A172 (cell line): ENCODE data around the gene CA6. TPM values are rescaled to one million over a fixed set of nuclear protein-coding genes. Genes with fewer than 3 reads are reported as not detected.
"Not testable (repeated sequence)": the region's sequence is repeated elsewhere in the genome, so short reads cannot be mapped to it uniquely, and the experiment has no call there.

Experiments used
- DNase-seq: peaks from one replicate; pipeline ENCODE4 v3.0.0-alpha.2; 2015; ENCODE audit warnings: low spot score
- total RNA-seq: library from RNA; depleted of rRNA; stranded (reverse); fragments of >200 nt; shearing (Covaris generic); gene quantifications from 2 replicates; pipeline ENCODE4 v1.2.3, GENCODE V29; 2014

Gene CA6
- total RNA-seq, 1 experiment from 2014 or later, result not detected

- no peak for DNase-seq
Observed at GRCh38 chr1:8969937-8970336, 24.3 kb downstream of the CA6 start.

DNA sequence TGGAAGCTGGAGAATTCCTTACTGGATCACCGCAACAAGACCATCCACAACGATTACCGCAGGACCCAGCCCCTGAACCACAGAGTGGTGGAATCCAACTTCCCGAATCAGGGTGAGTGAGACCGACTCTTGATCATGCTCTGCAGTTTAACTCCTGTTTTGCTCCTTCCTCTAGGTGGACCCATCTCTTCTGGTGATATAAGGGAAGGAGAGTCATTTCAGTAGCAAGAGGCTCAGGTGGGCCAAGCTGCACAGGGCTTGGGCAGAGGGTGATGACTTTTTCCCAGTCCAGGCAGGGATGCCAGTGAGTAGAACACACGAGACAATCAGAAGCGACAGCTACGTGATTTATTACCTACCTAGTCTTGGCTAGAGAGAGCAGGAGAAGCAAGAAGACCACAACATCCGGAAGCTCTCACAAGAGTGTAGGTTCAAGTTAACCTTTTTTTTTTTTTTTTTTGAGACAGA lies 25.2 kb downstream of the CA6 start:
- DNase-seq, result no peak

DNA sequence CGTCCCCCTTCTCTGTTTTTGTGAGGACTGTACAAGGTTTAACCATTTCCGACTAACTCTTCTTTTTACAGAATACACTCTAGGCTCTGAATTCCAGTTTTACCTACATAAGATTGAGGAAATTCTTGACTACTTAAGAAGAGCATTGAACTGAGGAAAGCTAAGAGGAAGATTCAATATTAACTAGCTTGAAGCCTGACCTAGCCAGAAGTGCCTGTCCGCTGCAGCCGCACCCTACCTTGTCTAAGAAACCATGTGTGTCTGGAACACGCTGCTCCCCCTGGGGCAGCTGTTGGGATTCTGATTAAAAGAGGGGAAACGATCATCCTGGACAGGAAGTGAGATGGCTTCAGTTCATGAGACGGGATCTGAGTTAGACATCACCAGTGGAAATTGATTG lies 28.9 kb downstream of the CA6 start:
- no peak for DNase-seq

- no peak for DNase-seq
Observed at GRCh38 chr1:8976338-8976737, 30.7 kb downstream of the CA6 start.

DNA sequence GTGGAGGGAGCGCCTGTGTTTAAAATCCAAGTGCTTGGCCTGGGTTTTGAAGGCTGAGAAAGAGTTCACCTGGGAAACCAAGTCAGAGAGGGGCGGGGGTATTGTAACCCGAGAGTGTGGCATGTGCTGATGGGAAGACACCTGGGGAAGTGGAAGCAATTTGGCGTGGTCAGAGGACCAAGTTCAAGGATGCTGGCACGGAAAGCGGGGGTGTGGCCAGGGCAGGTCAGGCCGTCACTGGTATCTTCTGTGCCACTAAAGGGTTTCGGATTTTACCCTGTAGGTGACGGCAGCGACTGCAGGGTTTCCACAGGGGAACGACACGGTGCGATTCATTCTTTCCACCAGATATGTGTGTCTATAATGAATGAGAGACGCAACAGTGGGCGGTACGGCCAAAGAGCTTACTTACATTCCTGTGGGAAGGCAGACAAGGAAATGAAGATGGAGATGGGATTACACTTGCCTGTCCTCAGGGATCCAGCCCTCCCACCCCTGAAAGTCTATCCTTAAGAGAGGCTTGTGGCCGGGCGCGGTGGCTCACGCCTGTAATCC lies 31.3 kb downstream of the CA6 start:
- DNase-seq, result no peak

- DNase-seq, result no peak
Observed at GRCh38 chr1:8980656-8981055, 35.0 kb downstream of the CA6 start.

DNA sequence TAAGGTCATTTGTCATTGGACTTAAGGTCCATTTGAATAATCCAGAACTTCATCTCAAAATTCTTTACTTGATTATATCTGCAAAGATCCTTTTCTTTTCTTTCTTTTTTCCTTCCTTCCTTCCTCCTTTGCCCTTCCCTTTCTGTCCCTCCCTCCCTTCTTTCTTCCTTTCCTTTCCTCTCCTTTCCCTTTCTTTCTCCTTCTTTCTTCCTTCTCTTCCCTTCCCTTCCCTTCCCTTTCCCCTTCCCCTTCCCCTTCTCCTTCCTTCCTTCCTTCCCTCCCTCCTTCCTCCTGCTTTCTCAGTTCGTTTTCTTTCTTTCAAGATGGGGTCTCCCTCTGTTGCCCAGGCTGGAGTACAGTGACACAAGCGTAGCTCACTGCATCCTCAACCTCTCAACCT lies 35.5 kb downstream of the CA6 start:
- no peak for DNase-seq

DNA sequence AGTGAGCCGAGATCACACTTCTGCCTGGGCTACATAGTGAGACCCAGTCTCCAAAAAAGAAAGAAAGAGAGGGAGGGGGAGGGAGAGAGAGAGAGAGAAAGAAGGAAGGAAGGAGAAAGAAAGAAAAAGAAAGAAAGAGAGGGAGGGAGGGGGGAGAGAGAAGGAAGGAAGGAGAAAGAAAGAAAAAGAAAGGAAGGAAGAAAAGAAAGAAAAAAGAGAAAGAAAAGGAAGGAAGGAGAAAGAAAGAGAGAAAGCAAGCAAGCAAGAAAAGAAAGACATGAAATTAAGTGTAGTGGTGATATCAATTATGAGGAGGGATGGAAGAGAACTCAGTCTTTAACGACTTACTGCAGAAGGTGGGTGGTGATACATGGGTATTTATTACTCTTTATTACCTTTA lies 38.5 kb downstream of the CA6 start:
- no peak for DNase-seq

DNA sequence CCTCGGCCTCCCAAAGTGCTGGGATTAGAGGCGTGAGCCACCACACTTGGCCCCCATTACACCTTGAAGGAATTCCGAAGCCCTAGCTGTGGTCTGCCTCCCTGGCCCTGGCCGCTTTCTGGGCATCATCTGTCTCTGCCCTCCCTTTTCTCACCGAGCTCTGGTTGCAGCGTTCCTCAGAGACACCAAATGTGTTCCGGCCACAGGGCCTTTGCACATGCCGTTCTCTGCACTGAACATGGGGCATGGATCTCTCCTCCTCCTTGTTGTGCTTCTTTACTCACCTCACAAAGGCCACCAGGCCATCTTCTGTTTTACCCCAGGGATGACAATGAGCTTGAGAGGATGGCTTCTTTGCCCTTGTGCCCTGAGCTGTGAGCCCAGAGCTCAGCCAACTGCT lies 39.3 kb downstream of the CA6 start:
- DNase-seq, result no peak

DNA sequence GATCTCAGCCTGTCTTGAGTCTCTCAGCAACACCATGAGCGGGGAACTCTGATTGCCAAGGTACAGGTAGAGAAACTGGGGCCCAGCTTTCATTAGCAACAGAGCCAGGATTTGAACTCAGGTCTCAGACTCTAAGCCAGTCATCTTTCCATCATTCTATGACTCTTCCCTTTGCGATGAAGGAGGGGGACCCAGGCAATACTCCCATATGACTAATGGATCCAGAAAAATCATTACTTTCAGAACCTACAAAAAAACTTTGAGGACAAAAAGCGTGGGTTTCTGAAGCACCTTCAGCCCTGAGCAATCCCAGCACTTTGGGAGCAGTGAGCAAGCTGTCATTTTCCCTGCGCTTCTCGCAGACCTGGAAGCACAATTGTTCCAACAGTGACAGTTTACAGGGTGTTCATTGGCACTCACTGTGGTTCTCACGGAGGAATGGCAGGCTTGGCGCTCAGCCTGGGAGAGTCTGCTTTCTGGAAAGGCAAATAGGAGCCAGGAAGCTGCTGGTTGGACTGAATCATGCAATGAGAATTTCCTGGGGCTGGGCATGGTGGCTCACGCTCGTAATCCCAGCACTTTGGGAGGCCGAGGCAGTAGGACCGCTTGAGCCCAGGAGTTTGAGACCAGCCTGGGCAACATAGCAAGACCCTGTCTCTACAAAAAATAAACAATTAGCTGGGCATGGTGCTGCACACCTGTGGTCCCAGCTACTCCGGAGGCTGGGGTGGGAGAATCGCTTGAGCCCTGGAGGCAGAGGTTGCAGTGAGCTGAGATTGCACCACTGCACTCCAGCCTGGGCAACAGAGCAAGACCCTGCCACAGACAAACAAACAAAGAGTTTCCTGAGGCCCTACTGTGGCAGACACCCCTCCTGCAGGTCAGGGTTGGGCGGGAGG lies 40.5 kb downstream of the CA6 start:
- peak; percentile 93 for DNase-seq

DNA sequence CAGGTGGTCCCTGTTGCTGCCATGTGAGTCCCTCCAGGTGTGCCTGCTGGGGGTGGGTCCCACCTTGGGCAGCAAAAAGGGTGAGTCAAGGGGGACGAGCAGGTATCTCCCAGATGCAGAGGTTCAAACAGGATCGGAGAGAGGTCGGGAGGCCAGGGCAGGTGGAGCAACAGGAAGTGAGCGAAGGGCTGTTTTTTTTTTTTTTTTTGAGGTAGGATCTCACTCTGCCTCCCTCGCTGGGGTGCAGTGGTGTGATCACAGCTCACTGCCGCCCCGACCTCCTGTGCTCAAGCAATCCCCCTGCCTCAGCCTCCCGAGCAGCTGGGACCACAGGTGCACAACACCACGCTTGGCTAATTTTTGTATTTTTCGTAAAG lies 41.1 kb downstream of the CA6 start:
- no peak for DNase-seq

GRCh38 chr1:8987881-8988617 lies 42.4 kb downstream of the CA6 start:
- peak; percentile 35 for DNase-seq

DNA sequence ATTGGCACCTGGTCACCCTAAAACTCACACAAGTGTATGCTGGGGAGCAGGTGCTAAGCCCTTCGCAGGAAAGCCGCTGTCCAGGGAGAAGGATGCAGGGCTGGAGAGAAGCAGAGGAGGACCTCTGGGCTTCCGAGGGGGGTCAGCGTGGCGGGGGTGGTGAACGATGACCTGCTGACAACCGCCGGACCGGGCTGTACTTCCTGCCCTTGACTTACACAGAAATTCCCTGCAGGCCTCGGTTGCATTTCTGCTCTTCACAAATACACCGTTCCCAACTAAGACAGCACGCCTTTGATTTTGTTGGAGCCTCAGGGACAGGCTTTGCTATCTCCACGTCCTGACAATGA lies 42.9 kb downstream of the CA6 start:
- DNase-seq, result no peak

DNA sequence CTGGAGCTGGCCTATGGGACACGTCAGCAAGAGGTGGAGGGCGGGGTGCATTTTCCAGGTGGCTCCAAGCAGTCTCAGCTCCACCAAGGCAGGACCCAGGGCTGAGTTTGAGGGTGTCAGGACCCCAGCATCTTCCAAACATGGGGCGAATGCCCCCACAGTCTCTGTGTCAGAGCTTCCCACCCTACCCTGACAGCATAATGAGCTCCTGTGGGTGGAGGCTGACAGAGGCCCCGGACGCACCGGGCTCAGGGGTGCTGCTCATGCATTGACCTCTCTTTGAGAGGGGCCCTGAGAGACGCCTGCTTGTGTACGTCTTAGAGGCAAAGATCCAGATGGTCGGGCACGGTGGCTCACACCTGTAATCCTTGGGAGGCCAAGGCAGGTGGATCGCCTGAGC lies 43.4 kb downstream of the CA6 start:
- no peak for DNase-seq

- DNase-seq, result no peak
Observed at GRCh38 chr1:8989821-8990220, 44.2 kb downstream of the CA6 start.

GRCh38 chr1:8992936-8993687 lies 47.4 kb downstream of the CA6 start:
- DNase-seq, result no peak

DNA sequence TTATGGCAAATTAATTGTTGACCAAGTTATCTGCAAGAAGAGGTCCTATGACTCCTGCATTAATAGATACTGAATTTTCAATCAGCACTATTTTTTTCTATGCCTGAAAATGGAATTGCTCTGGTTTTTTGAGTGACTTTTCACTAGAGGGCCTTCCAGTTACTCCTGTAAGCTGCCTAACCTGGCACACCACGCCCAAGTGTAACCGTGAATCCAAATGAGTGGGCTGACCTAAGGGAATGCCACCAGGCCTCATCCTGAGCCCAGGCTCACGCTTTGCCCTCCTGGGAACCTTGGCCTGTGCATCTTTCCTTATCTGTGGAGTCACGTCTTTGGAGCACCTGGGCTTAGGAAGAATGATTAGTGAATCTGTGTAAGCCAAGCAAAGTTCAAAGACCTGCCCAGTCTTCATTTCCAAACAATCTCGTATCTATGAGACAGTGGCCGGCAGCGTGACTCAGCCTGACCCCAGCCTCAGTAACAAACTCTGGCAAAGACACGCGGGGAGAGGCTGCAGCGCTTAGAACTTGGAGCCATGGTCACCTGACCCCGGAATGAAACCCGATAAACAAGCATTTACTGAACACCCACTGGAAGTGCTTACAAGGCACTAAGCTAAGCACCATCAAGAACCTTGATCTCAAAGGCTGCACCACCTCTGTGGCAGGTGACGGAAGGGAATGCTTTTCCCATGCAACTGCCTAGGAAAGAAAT lies 48.5 kb downstream of the CA6 start:
- DNase-seq, result not testable (repeated sequence)

- not testable (repeated sequence) for DNase-seq
Observed at GRCh38 chr1:9001534-9002214, 56.0 kb downstream of the CA6 start.

- DNase-seq, result not testable (repeated sequence)
Observed at GRCh38 chr1:9002215-9002560, 56.5 kb downstream of the CA6 start.

DNA sequence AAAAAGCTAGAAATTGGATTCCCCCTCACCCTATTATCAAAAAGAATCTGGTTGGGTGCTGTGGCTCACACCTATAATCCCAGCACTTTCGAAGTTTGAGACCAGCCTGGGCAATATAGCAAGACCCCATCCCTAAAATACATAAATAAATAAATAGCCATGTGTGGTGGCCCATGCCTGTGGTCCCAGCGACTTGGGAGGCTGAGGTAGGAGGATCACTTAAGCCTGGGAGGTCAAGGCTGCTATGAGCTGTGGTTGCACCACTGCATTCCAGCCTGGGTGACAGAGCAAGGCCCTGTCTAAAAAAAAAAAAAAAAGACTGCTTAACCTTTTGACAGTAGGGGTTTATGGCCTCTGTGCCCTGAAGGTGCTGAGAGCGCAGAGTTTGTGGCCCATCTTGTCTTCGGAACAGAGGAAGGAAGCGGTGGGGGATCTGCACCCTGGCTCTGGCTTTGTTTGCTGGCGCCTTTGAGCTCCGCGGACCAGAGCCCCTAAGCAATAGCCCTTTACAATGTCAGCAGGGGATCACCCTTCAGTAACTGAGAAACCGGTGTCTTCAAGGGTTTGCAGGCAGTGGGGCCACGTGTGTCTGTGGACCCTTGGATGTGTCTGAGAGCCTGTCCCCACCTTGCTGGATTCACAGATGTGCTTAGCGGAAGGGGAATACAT lies 58.5 kb downstream of the CA6 start:
- DNase-seq, result no peak
